BE2C (cell line): ENCODE data around the gene MERTK.

Experiments used
- DNase-seq: peaks from one replicate; pipeline ENCODE4 v3.0.0-alpha.2; 2020
- H3K27me3 ChIP-seq: fragments of 250-450 bp; sonication (Bioruptor Pico); 2 replicates; pipeline ENCODE4 v1.5.1; 2020; ENCODE audit warnings: mild to moderate bottlenecking
- H3K36me3 ChIP-seq: fragments of 250-450 bp; sonication (Bioruptor Pico); 2 replicates; pipeline ENCODE4 v1.5.1; 2020; ENCODE audit warnings: mild to moderate bottlenecking
- H3K4me1 ChIP-seq: fragments of 250-450 bp; sonication (Bioruptor Pico); 2 replicates; pipeline ENCODE4 v1.5.1; 2020
- H3K4me3 ChIP-seq: 2 replicates; pipeline ENCODE4 v1.5.1; 2011; ENCODE audit warnings: low read depth, low read length
- H3K9me3 ChIP-seq: fragments of 250-450 bp; sonication (Bioruptor Pico); 2 replicates; pipeline ENCODE4 v1.5.1; 2020
- TF ChIP-seq, protein P1 (sequence below): IDR thresholded peaks from 2 replicates; pipeline ENCODE4 v1.5.1; 2012; ENCODE audit warnings: mild to moderate bottlenecking, low read depth, low read length

MERTK gene

GRCh38 chr2:111986116-111986900, 87.9 kb downstream of the MERTK start:
- no peak overlapping the region for H3K4me3 ChIP-seq
- no peaks in the 10 kb centered on the region for H3K9me3 ChIP-seq
- TF ChIP-seq, protein P1, sequence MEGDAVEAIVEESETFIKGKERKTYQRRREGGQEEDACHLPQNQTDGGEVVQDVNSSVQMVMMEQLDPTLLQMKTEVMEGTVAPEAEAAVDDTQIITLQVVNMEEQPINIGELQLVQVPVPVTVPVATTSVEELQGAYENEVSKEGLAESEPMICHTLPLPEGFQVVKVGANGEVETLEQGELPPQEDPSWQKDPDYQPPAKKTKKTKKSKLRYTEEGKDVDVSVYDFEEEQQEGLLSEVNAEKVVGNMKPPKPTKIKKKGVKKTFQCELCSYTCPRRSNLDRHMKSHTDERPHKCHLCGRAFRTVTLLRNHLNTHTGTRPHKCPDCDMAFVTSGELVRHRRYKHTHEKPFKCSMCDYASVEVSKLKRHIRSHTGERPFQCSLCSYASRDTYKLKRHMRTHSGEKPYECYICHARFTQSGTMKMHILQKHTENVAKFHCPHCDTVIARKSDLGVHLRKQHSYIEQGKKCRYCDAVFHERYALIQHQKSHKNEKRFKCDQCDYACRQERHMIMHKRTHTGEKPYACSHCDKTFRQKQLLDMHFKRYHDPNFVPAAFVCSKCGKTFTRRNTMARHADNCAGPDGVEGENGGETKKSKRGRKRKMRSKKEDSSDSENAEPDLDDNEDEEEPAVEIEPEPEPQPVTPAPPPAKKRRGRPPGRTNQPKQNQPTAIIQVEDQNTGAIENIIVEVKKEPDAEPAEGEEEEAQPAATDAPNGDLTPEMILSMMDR, result no peak
- H3K36me3 ChIP-seq, result no peaks in the 10 kb centered on the region
- no peaks in the 10 kb centered on the region for H3K27me3 ChIP-seq
- H3K4me1 ChIP-seq, result no peaks in the 10 kb centered on the region
- DNase-seq, result no peak

GRCh38 chr2:111990375-111990774, 92.0 kb downstream of the MERTK start:
- Histone ChIP-seq H3K36me3 (no peaks in the 10 kb centered on the region), H3K4me1 (no peaks in the 10 kb centered on the region), H3K4me3 (no peak overlapping the region), H3K27me3 (no peaks in the 10 kb centered on the region), H3K9me3 (no peaks in the 10 kb centered on the region)
- DNase-seq, result no peak
- TF ChIP-seq, protein P1, result no peak

- Histone ChIP-seq H3K36me3 (no peaks in the 10 kb centered on the region), H3K27me3 (no peaks in the 10 kb centered on the region), H3K4me3 (no peak overlapping the region), H3K4me1 (no peaks in the 10 kb centered on the region), H3K9me3 (no peaks in the 10 kb centered on the region)
- DNase-seq, result no peak
- TF ChIP-seq, protein P1, result no peak
Observed at GRCh38 chr2:111990856-111991255, 92.4 kb downstream of the MERTK start.

- TF ChIP-seq, protein P1, result no peak
- no peaks in the 10 kb centered on the region for H3K36me3 ChIP-seq
- H3K4me3 ChIP-seq, result no peak overlapping the region
- no peaks in the 10 kb centered on the region for H3K27me3 ChIP-seq
- H3K4me1 ChIP-seq, result no peaks in the 10 kb centered on the region
- DNase-seq, result no peak
- H3K9me3 ChIP-seq, result no peaks in the 10 kb centered on the region
Observed at GRCh38 chr2:111994042-111994441, 95.6 kb downstream of the MERTK start.

DNA sequence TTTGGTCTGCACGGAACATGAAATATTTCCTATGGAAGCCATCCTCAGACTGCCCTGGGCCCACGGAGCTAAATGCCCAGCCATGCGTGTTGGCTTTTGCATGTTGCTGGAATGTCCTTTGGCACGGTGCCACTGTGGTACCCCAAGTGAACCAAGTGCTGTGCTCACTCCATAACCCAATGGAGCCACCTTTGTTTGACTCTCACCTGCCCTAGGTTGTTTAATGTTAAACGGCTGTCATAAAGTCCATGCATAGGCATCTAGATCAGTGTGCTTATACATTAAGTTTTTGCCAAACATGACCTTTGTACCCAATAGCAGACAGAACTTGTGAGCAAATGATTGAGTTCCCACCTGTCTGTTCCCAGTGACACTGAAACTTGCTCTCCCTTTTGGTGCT, 96.7 kb downstream of the MERTK start:
- H3K9me3 ChIP-seq, result no peaks in the 10 kb centered on the region
- H3K4me3 ChIP-seq, result no peak overlapping the region
- no peaks in the 10 kb centered on the region for H3K36me3 ChIP-seq
- H3K27me3 ChIP-seq, result no peaks in the 10 kb centered on the region
- no peak for DNase-seq
- no peaks in the 10 kb centered on the region for H3K4me1 ChIP-seq
- TF ChIP-seq, protein P1, result no peak

GRCh38 chr2:111999809-112000208, 101.4 kb downstream of the MERTK start:
- Histone ChIP-seq H3K36me3 (no peaks in the 10 kb centered on the region), H3K4me1 (no peaks in the 10 kb centered on the region), H3K27me3 (no peaks in the 10 kb centered on the region), H3K4me3 (no peak overlapping the region), H3K9me3 (no peaks in the 10 kb centered on the region)
- TF ChIP-seq, protein P1, result no peak
- no peak for DNase-seq
